Keratinocyte (primary cell): Measurements from ENCODE around the gene CEP95. TPM values are rescaled to one million over a fixed set of nuclear protein-coding genes. Genes with fewer than 3 reads are reported as not detected.

Experiments
- DNase-seq: peaks from one replicate; pipeline ENCODE4 v3.0.0-alpha.2; 2011; ENCODE audit warnings: low read depth, missing footprints, low spot score
- FAIRE-seq: peaks from 2 replicates; lab custom pipeline; 2011; peaks lifted over from hg19 to GRCh38; lab: Jason Lieb, UNC
- H2AFZ ChIP-seq: 2 replicates; pipeline ENCODE4 v1.6.0; 2012; ENCODE audit warnings: low read length, control low read depth, inconsistent platforms; ENCODE audit not compliant: control insufficient read depth
- H3K27ac ChIP-seq: 2 replicates; pipeline ENCODE4 v1.5.1; 2011; ENCODE audit warnings: low read length; ENCODE audit not compliant: control insufficient read depth, insufficient read depth
- H3K27me3 ChIP-seq: 3 replicates; pipeline ENCODE4 v1.6.0; 2011; ENCODE audit warnings: low read length; ENCODE audit not compliant: control insufficient read depth, insufficient read depth; ENCODE audit errors: extremely low read depth
- H3K36me3 ChIP-seq, 2 experiments: 2 replicates in 1 of 2; 3 replicates in 1 of 2; pipeline ENCODE4 v1.5.1; 2011; ENCODE audit warnings: low read length in 2 of 2, mild to moderate bottlenecking in 1 of 2; ENCODE audit not compliant: control insufficient read depth in 2 of 2, insufficient read depth in 2 of 2; ENCODE audit errors: extremely low read depth in 1 of 2
- H3K4me1 ChIP-seq: 3 replicates; pipeline ENCODE4 v1.5.1; 2011; ENCODE audit warnings: low read length; ENCODE audit not compliant: control insufficient read depth, insufficient read depth; ENCODE audit errors: extremely low read depth
- H3K4me2 ChIP-seq: 3 replicates; pipeline ENCODE4 v1.6.0; 2011; ENCODE audit warnings: low read depth, low read length; ENCODE audit not compliant: control insufficient read depth, insufficient read depth; ENCODE audit errors: extremely low read depth
- H3K4me3 ChIP-seq, 3 experiments: fragments of 200-600 bp in 1 of 3; sonication (generic) in 1 of 3; 2 replicates in 2 of 3; 3 replicates in 1 of 3; pipeline ENCODE4 v1.5.1; 2011 to 2016; ENCODE audit warnings: low read length in 3 of 3, mild to moderate bottlenecking in 3 of 3, control low read depth in 2 of 3, inconsistent platforms in 1 of 3, low read depth in 1 of 3, mixed read lengths in 1 of 3, mixed run types in 1 of 3, moderate library complexity in 1 of 3; ENCODE audit not compliant: control insufficient read depth in 2 of 3, insufficient read depth in 2 of 3; ENCODE audit errors: extremely low read depth in 1 of 3
- H3K79me2 ChIP-seq: 2 replicates; pipeline ENCODE4 v1.6.0; 2012; ENCODE audit warnings: low read length; ENCODE audit not compliant: control insufficient read depth, insufficient read depth
- H3K9ac ChIP-seq: 3 replicates; pipeline ENCODE4 v1.6.0; 2011; ENCODE audit warnings: low read length; ENCODE audit not compliant: control insufficient read depth, insufficient read depth; ENCODE audit errors: extremely low read depth
- H3K9me1 ChIP-seq: 3 replicates; pipeline ENCODE4 v1.6.0; 2011; ENCODE audit warnings: low read length; ENCODE audit not compliant: control insufficient read depth, insufficient read depth; ENCODE audit errors: extremely low read depth
- H3K9me3 ChIP-seq: 2 replicates; pipeline ENCODE4 v1.5.1; 2012; ENCODE audit warnings: low read depth, low read length; ENCODE audit not compliant: control insufficient read depth
- H4K20me1 ChIP-seq: 3 replicates; pipeline ENCODE4 v1.6.0; 2011; ENCODE audit warnings: low read length; ENCODE audit not compliant: control insufficient read depth, insufficient read depth; ENCODE audit errors: extremely low read depth
- EZH2 ChIP-seq: IDR thresholded peaks from one replicate; pipeline ENCODE4 v1.6.1; 2012; ENCODE audit warnings: inconsistent platforms, mild to moderate bottlenecking, low read length, moderate library complexity
- dilution Hi-C: fragments of 300-500 bp; cut with MboI; formaldehyde crosslinking; loops from one replicate; pipeline ENCODE4 v1.7.0; 2020; ENCODE audit warnings: low sequenced_read_pairs; ENCODE audit not compliant: extremely low pct_ligation_motif_present
- polyA plus RNA-seq, 5 experiments: library from polyadenylated mRNA; depleted of rRNA in 3 of 5; stranded (reverse) in 3 of 5; stranded (forward) in 1 of 5; unstranded in 1 of 5; fragments of >200 nt; gene quantifications; 1 replicate in 1 of 5; 2 replicates in 3 of 5; 3 replicates in 1 of 5; pipeline versions ENCODE4 v1.2.1 to v1.2.3, GENCODE V29; 2011 to 2012; ENCODE audit warnings: missing spikeins in 2 of 5, low read depth in 1 of 5, low replicate concordance in 1 of 5
- TF ChIP-seq, protein P1 (sequence below), 3 experiments: IDR thresholded peaks in 1 of 3; conservative IDR thresholded peaks in 1 of 3; optimal IDR thresholded peaks in 1 of 3; 2 replicates in 2 of 3; 3 replicates in 1 of 3; pipeline versions ENCODE3 to v1.5.1; 2011; ENCODE audit warnings: low read length in 3 of 3, mild to moderate bottlenecking in 3 of 3, moderate library complexity in 2 of 3, control low read depth in 1 of 3, inconsistent platforms in 1 of 3; ENCODE audit not compliant: insufficient read depth in 2 of 3; ENCODE audit errors: extremely low read depth in 1 of 3

The CEP95 gene
- polyA plus RNA-seq, 1 donor (not counting 4 experiments of a cell fraction or from before 2014, with no cell fraction given), result 31.6 TPM

- no peak for DNase-seq
- Histone ChIP-seq H3K9me1 (no peaks in the 10 kb centered on the region), H3K4me1 (no peaks in the 10 kb centered on the region), H3K36me3 (peaks cover 30 to 45% of the 10 kb centered on the region in 2 experiments), H3K9me3 (no peaks in the 10 kb centered on the region), H3K79me2 (no peaks in the 10 kb centered on the region), H2AFZ (no peak overlapping the region), H3K27ac (no peak overlapping the region), H3K9ac (no peak overlapping the region), H4K20me1 (peaks cover 8% of the 10 kb centered on the region), H3K4me3 (no peak overlapping the region), H3K27me3 (no peaks in the 10 kb centered on the region), H3K4me2 (no peak overlapping the region)
- no peak for FAIRE-seq
- dilution Hi-C loops, result no loop called here
- TF ChIP-seq, protein P1, sequence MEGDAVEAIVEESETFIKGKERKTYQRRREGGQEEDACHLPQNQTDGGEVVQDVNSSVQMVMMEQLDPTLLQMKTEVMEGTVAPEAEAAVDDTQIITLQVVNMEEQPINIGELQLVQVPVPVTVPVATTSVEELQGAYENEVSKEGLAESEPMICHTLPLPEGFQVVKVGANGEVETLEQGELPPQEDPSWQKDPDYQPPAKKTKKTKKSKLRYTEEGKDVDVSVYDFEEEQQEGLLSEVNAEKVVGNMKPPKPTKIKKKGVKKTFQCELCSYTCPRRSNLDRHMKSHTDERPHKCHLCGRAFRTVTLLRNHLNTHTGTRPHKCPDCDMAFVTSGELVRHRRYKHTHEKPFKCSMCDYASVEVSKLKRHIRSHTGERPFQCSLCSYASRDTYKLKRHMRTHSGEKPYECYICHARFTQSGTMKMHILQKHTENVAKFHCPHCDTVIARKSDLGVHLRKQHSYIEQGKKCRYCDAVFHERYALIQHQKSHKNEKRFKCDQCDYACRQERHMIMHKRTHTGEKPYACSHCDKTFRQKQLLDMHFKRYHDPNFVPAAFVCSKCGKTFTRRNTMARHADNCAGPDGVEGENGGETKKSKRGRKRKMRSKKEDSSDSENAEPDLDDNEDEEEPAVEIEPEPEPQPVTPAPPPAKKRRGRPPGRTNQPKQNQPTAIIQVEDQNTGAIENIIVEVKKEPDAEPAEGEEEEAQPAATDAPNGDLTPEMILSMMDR (optimal IDR thresholded peaks at IDR 0.05 in 1 of 3, IDR thresholded peaks at IDR 0.05 in 1 of 3, conservative IDR thresholded peaks at IDR 0.05 in 1 of 3; ENCODE audit: extremely low read depth in 1 of 3, insufficient read depth in 2 of 3, low read length in 3 of 3), result no peak
- no peak for TF ChIP-seq EZH2
These were observed 31.8 kb downstream of the CEP95 start for GRCh38 chr17:64538508-64539130.

- Histone ChIP-seq H3K4me1 (no peaks in the 10 kb centered on the region), H3K27me3 (no peaks in the 10 kb centered on the region), H3K36me3 (peaks cover 29 to 45% of the 10 kb centered on the region in 2 experiments), H3K9me3 (no peaks in the 10 kb centered on the region), H4K20me1 (peaks cover 4% of the 10 kb centered on the region), H3K9ac (no peak overlapping the region), H3K4me2 (no peak overlapping the region), H3K79me2 (peaks cover 2% of the 10 kb centered on the region), H3K4me3 (no peak overlapping the region), H3K9me1 (no peaks in the 10 kb centered on the region), H2AFZ (no peak overlapping the region), H3K27ac (no peak overlapping the region)
- no peak for TF ChIP-seq EZH2
- TF ChIP-seq, protein P1 (optimal IDR thresholded peaks at IDR 0.05 in 1 of 3, IDR thresholded peaks at IDR 0.05 in 1 of 3, conservative IDR thresholded peaks at IDR 0.05 in 1 of 3; ENCODE audit: extremely low read depth in 1 of 3, insufficient read depth in 2 of 3, low read length in 3 of 3), result no peak
- dilution Hi-C loops, result no loop called here
- DNase-seq (no peak), FAIRE-seq (no peak)
These were observed 33.5 kb downstream of the CEP95 start for GRCh38 chr17:64540118-64540776.
